ENCODE measurements around the gene PRKCH. TPM values are rescaled to one million over a fixed set of nuclear protein-coding genes. Genes with fewer than 3 reads are reported as not detected.
A peak's percentile ranks its signal among the peaks of the same experiment; 100 is the strongest.

The PRKCH gene
- total RNA-seq, 4 donors from 2014 or later: 15.7 to 74.7 (median 38.4) TPM

DNA sequence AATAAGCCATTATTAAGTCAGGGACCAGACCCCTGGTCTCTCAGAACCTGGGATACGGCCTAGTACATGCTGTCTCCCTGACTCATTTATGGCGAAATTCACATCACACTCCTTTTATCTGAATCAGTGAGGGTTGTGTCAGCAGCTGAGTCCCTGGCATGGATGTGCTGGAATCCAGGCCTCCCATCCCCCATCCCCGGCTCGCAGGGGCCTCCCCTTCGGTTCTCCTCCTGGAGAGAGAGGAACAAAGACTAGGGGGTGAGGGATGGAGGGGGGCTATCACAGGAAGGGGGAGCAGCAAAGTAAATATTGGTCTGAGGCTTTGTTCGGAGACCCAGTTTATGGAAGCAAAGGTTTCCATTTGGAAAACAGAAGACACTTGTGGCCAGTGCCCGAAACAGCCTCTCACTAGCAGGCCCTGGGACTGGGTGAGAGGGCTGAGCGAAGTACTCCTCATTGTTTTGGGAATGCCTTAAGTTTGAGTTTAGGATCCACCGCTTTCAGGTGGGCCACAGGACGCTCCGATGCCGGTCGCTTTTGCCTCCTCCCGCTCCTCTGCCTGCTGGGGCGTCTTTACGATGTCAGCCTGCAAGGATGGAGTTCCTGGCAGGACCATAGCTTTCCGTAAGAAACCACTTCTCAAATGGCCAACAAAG is 145.0 kb downstream of the PRKCH start:
- TF ChIP-seq, protein P1, sequence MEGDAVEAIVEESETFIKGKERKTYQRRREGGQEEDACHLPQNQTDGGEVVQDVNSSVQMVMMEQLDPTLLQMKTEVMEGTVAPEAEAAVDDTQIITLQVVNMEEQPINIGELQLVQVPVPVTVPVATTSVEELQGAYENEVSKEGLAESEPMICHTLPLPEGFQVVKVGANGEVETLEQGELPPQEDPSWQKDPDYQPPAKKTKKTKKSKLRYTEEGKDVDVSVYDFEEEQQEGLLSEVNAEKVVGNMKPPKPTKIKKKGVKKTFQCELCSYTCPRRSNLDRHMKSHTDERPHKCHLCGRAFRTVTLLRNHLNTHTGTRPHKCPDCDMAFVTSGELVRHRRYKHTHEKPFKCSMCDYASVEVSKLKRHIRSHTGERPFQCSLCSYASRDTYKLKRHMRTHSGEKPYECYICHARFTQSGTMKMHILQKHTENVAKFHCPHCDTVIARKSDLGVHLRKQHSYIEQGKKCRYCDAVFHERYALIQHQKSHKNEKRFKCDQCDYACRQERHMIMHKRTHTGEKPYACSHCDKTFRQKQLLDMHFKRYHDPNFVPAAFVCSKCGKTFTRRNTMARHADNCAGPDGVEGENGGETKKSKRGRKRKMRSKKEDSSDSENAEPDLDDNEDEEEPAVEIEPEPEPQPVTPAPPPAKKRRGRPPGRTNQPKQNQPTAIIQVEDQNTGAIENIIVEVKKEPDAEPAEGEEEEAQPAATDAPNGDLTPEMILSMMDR (IDR thresholded peaks at IDR 0.05): no peak
- DNase-seq (ENCODE audit: low spot score): peak; percentile 77
- peak; percentile 93 for ATAC-seq (ENCODE audit: low FRiP score)

DNA sequence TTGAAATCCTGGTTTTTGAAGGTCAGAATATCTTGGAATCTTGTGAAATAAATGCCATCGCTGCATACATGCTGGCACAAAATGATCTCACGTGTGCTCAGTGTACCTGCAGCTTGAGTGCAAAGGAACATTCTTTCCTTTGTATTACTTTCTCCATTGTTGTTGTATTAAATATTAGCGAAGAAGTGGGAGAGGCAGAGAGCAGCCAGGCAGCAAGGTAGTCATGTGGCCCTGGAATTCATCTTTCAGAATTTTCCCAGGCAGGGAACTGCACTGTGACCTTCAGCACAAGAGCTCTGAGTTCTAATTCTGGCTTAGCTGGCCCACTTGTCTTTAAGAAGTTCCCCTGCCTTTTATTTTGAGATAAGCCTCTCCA is 145.5 kb downstream of the PRKCH start:
- no peak for DNase-seq (ENCODE audit: low spot score)
- TF ChIP-seq, protein P1 (IDR thresholded peaks at IDR 0.05): no peak
- no peak for ATAC-seq (ENCODE audit: low FRiP score)

GRCh38 chr14:61467296-61467695 is 145.9 kb downstream of the PRKCH start:
- ATAC-seq (ENCODE audit: low FRiP score) (no peak), DNase-seq (ENCODE audit: low spot score) (no peak)
- TF ChIP-seq, protein P1 (IDR thresholded peaks at IDR 0.05): no peak

GRCh38 chr14:61468063-61468825 is 146.9 kb downstream of the PRKCH start:
- ATAC-seq (ENCODE audit: low FRiP score) (no peak), DNase-seq (ENCODE audit: low spot score) (no peak)
- TF ChIP-seq, protein P1 (IDR thresholded peaks at IDR 0.05): no peak

DNA sequence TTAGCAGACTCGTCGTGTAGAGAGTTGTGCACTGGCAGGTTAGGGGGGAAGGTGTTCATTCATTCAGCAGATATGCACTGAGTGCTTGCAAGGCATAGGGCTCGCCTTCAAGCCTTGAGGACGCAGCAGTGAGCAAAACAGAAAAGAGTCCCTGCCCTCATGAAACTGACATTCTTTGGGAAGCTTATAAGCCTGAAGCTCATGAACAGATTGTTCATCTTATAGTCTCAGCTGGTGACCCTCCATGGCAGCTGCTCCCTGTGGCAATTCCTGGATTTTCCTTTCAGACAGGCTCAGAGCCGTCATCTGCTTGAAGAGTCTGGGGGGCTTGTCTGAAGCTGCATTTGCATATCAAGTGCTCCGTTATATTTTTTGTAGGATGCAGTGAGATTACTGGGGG is 148.4 kb downstream of the PRKCH start:
- TF ChIP-seq, protein P1 (IDR thresholded peaks at IDR 0.05): no peak
- DNase-seq (ENCODE audit: low spot score): no peak
- ATAC-seq (ENCODE audit: low FRiP score): no peak

DNA sequence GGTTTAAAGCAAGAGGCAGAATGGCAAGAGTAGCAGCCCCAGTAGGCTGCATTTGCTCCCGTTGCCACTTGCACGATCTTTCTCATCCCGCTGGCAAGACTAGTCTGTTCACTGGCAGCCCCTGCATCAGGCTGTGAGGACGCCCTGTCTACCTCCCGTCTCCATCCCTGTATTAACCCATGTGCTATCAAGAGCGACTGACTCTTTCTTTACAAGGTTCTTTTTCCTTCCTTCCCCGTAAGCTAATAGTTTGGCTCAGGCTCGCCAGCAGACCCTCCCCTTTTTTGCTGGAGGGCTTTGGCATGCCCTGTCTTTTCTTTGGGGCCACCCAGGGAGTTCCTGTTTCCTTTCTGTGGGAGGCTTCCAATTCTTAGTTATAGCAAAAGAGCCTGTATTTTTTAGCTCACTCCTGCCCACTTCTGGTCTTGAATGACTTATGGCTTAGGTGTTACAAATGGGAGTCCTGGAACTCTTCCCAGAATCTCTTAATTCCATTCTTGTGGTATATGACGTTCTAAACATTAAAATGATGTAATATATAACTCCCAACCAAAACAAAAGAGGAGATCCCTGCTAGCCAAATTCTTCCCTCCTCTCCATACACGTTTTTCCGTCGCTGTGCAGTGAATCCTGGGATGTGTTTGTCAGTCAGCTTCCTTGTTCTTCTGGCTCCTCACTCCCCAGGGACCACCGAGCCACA is 149.0 kb downstream of the PRKCH start:
- TF ChIP-seq, protein P1 (IDR thresholded peaks at IDR 0.05): no peak
- ATAC-seq (ENCODE audit: low FRiP score): no peak
- DNase-seq (ENCODE audit: low spot score): no peak
